HG03342 (cell line): ENCODE results near the gene GADD45A.
"Not testable (repeated sequence)": the region's sequence is repeated elsewhere in the genome, so short reads cannot be mapped to it uniquely, and the experiment has no call there.

Source experiments
- ATAC-seq: cut with Tn5 transposase; IDR thresholded peaks from one replicate; pipeline ENCODE4 v1.9.1; 2021; ENCODE audit warnings: mild to moderate bottlenecking, moderate library complexity; ENCODE audit not compliant: unreplicated experiment

GADD45A gene

GRCh38 chr1:67717876-67718275, 32.9 kb downstream of the GADD45A start:
- ATAC-seq: no peak

DNA sequence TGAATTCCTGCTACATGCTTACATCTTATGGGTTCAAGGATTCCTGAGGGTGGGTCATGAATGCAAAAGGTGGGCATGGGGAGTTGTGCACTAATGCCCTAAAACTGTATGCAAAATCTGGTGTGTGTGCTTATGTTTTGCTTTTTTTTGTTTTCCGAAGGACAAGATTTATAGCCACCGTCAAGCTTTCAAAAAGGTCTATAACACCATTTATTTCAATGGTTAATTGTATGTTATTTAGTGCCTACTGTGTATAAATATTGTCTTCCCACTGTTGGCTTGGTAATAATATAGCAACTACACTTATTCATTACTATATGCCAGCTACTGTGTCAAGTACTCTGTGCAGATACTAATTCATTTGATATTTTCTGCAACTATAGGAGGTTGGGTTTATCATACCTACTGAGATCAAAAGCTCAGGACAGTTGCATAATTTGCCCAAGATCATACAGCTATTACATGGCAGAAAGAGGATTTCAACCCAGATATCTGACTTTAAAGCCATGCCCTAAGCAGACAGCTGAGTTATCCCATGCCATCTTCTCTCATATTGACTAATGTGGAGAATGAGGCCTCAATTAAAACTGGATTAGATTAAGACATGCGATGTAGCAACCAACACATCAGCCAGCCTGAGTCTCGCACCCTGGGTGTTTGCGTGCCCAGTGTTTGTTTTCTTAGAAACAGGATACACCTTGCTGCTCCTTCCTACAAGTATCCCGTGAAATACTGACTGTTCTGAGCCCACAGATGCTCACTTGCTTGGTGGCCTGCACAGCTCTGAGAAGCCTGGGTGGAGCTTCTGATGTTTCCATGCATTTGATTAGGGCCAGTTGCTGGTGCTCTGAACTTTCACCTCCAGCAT, 34.6 kb downstream of the GADD45A start:
- no peak for ATAC-seq

DNA sequence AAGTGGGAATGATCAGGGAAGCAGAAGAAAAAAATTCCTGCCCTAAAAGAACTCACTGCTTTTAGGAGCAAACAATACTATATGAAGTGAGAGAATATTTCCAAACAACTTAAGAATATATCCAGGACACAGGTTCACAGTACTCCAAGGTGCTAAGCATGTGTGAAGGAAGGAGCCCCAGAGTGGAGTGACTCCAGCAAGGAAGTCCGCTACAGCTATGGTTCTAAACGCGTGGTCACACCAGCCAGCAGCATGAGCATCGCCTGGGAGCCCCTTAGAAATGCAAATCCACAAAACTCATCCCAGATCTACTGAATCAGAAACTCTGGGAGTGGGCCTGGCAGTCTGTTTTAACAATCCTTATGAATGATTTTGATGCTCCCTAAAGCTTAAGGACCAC, 36.1 kb downstream of the GADD45A start:
- ATAC-seq: no peak

DNA sequence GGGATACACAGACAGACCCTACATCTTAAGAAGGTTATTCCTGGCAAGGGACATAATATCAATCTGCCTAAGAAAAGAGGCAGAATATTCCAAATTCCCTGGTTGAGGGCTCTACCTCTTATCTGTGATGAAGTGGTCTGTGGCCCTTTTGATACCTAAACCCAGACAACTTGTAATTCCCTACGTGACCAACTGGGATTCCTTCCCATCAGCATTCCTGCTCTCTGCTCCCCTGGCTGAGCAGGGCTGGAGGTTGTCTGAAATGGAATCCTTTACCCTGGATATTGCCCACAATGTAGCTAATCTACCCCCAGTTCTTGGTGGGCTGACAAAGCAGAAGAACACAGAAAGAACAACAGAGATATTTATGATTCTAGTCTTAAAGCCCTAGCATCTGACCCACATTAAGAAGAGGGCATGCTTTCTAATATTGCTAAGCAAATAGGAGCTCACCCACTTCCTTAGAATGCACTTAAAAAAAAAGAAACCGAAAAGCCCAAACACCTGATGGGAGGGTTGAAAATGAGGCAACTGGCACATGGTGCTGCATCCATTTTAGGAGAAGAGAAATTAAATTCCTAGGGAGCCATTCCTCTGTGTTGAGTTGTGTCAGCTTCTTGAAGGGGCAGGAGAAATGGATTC, 36.8 kb downstream of the GADD45A start:
- ATAC-seq: peak; percentile 34

GRCh38 chr1:67722292-67722944, 37.4 kb downstream of the GADD45A start:
- no peak for ATAC-seq

- ATAC-seq: no peak
Observed at GRCh38 chr1:67723126-67723525, 38.1 kb downstream of the GADD45A start.

DNA sequence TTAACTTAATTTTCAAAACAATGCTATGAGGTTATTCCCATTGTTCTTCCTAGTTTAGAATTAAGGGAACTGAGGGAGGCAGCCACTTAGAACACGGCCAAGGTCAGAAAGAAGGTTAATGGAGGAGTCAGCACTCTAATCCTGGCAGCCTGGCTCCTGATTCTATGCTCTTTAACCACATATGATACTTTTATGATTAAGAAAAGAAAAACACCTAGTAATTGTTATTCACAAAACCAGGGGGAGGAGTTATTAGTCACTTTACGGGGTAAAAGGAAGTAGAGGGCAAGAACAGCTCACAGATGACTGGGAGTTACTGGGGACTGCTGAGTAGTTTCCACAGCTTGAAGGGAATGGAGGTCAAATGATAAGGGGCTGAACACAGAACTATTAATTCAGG, 38.6 kb downstream of the GADD45A start:
- ATAC-seq: peak; percentile 79

DNA sequence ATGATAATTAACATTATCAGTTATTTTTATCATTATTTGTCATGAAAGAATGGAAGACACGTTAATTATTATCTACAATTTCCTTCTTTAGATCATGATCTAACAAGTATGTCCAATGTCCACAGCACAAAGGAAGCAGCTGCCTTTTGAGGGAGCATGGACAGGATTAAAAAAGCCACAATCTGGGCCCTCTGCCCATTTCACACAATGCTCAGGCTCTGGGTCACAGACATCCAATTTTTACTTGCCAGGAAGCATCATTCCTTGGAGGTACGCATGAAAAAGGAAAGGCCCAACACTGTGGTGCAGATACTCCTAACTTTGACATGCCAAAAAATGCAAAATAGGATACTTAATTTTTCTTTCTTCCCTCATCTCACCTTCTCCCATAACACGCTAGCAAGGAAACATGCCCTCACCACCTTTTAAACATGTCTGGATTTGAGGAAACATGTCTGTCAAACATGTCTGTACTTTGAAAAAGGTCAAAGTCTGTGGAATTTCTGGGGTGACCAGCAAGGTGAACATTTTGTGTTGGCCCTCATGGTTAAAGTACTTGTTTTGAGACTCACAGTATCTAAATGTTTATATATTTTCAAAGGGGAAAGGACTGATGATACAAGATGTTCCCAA, 40.0 kb downstream of the GADD45A start:
- no peak for ATAC-seq

DNA sequence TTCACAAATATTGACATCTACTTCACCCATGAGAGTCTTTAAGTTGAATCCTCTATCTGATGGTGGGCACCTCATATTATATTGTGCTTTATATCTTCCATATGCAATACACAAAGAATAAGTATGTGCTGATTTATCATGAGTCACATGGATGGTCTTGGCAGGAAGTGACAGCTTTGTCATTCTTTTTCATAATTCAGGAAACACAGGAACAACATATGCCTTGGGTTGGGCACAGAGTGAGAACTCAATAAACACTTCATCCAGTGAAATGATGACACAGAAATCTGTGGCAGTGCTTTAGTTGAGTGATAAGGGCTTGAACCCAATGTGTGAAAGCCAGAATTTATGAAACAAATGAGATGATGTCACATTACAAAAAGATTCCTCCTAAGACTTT, 41.2 kb downstream of the GADD45A start:
- no peak for ATAC-seq

- no peak for ATAC-seq
Observed at GRCh38 chr1:67729872-67730271, 44.9 kb downstream of the GADD45A start.

GRCh38 chr1:67730312-67730711, 45.3 kb downstream of the GADD45A start:
- ATAC-seq: not testable (repeated sequence)

- ATAC-seq: no peak
Observed at GRCh38 chr1:67731322-67731721, 46.3 kb downstream of the GADD45A start.

DNA sequence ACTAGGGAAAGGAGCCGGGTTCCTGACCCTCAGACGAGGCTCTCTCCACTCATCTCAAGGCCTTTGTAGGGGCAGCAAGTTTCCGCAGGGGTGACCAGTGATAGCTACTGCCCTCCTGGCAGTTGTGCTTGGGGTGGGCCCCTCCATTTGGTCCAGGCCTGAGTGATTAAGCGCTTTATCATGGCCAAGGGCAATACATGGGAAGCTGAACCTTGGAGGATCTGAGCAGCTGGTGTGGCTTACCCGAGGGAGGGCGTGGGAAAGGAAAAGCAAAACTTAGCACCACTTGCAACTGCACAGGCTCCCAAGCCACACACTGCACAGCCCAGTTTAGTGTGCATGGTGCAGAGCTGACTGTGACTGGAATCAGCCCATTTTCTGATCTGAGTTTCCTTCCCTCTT, 47.8 kb downstream of the GADD45A start:
- ATAC-seq: peak; percentile 45

DNA sequence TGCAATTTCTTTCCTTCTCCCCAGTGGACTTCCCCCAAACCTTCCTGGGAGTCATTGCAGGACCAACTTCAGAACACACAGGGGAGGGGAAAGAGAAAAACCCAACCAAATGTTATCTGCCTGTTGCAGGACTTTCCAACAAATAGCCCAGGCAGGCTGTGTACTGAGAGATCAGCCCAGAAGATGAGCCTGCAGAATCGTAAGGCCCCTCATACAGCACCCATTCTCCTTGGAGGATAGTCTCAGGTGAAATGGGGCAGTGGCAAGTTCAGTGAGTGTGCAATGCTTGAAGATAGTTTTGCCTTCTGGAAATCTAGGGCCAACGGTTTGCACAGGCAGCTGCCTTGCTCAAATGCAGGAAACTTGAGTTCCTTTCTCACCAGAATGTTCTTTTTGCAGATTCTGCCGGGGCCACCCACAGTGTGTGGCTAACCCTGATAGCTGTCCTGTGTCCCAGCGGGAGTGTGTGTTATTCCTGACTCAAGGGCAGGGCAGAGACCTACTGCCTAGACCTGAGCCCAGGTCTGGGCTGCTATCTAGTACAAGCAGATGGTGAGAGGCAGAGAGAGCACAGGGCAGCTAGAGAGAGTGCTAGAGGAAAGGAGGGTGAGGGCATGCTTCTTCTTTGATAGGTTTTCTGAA, 48.8 kb downstream of the GADD45A start:
- no peak for ATAC-seq

DNA sequence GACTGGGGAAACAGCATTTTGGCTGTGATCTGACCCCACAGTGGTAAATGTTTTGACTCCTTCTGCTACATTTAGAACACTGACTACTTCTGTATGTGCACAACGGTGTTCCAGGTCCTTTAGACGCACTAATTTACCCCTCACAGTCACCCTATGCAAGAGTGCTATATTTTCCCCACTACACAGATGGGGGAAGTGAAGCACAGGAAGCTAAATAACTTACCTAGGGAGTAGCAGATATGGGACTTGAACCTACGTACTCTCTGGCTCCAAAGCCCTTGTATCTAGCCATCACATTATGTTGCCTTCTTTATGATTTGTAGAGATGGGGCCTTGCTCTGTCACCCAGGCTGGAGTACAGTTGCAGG, 49.3 kb downstream of the GADD45A start:
- no peak for ATAC-seq

- ATAC-seq: no peak
Observed at GRCh38 chr1:67735206-67735605, 50.2 kb downstream of the GADD45A start.

DNA sequence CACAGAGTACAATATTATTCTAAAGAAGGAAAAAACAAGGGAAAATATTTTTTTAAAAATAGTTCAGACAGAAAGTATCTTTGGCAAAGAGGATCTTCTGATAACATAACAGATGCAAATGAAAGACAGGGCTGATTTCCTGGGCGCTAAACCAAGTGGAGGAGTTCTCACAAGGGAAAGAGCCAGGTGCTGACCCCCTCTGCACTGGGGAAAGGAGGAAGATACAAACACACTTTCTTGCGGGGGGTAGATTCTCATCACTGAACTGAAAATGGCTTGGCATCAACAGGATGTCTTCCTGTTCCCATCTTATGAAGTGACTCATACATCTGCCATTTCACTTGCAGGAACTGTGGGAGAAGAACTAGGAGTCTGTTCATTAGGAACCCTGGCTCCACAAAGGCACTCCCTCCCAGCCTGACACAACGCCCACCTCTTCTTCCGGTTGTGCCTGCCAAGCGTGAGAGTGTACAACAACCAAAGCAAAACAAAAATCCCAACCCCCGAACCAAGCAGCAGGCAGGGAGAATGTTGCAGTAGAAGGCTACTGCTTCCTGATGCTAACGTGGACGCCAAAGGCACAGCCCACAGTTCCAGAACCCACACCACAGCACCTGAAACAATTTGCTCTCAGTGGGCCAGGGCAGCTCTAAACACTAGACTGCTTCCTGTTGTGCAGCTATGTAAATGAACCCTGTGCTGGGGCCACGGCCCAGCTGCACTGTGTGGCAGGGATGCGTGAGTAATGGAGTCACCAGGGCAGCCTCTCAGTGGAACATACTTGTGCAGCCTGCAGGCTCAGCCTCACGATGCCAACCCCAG, 51.0 kb downstream of the GADD45A start:
- peak; percentile 95 for ATAC-seq

DNA sequence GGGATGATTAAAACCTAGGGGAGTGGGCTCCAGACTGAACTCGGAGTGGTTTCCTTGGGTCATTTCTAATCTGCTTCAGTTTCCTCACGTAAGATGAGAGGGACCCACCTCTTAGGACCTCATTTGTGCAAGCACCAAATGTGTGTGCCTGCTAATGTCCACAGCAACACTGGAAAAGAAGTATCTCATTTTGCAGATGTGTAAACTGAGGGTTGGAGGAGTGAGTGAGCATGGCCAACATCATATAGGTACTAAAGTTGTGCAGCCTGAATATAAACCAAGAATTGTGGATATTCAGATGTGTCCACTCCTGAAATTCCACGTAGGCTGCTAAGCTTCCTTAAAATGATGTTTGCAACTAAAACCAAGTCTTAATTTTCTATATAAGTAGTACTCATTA, 51.7 kb downstream of the GADD45A start:
- ATAC-seq: no peak

DNA sequence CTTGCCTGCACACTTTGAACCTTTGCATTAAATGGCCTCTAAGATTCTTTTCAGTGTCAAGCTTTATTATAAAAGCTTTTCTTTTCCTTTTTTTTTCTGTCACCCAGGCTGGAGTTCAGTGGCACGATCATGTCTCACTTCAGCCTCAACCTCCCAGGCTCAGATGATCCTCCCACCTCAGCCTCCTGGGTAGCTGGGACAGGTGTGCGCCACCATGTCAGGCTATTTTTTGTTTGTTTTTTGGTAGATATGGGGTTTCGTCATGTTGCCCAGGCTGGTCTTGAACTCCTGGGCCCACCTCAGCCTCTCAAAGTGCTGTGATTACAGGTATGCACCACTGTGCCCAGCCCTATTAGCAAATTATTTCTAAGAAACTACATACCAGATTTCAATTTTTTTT, 52.9 kb downstream of the GADD45A start:
- no peak for ATAC-seq
